SK-N-DZ (cell line): ENCODE data around the gene JAK3.
A peak's percentile ranks its signal among the peaks of the same experiment; 100 is the strongest.
"Not testable (repeated sequence)": the region's sequence is repeated elsewhere in the genome, so short reads cannot be mapped to it uniquely, and the experiment has no call there.

ENCODE experiments used
- DNase-seq: peaks from one replicate; pipeline ENCODE4 v3.0.0-alpha.2; 2015; ENCODE audit warnings: low spot score

The JAK3 gene

DNA sequence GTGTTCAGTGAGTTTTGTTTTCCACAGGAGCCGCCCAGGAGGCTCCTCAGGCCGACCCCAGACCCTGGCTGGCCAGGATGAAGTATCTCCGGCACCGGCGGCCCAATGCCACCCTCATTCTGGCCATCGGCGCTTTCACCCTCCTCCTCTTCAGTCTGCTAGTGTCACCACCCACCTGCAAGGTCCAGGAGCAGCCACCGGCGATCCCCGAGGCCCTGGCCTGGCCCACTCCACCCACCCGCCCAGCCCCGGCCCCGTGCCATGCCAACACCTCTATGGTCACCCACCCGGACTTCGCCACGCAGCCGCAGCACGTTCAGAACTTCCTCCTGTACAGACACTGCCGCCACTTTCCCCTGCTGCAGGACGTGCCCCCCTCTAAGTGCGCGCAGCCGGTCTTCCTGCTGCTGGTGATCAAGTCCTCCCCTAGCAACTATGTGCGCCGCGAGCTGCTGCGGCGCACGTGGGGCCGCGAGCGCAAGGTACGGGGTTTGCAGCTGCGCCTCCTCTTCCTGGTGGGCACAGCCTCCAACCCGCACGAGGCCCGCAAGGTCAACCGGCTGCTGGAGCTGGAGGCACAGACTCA is 40.0 kb downstream of the JAK3 start:
- DNase-seq = no peak

DNA sequence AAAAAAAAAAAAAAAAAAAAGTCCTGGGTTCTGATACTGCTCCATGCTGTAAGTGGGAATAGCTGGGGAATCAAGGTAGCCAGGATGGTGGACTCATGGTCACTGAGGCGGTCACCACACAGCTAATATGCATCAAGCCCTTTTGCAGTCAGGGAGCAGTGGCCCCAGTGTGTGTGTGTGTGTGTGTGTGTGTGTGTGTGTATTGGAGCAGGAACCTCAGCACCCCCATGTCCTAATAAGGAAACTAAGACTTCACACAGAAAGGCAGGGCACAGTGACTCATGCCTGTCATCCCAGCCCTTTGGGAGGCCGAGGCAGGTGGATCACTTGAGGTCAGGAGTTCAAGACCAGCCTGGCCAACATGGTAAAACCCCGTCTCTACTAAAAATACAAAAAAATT is 40.8 kb downstream of the JAK3 start:
- DNase-seq = no peak

DNA sequence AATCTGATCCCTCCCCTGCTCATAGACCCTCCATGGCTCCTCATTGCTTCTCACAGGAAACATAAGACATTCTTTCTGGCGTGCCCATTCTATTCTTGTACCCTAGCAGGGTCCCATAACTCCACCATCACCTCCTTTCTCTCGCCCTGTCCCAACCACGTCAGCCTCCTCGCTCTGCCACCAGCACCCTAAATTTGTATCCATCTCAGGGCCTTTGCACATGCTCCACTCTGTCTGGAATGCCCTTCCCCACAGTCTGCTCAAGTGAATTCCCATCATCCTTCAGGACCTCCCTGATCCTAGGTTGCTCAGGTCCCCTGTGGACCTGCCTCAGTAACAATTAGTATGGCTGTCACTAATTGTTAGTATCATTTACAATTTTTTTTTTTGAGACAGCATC is 42.4 kb downstream of the JAK3 start:
- no peak for DNase-seq

DNA sequence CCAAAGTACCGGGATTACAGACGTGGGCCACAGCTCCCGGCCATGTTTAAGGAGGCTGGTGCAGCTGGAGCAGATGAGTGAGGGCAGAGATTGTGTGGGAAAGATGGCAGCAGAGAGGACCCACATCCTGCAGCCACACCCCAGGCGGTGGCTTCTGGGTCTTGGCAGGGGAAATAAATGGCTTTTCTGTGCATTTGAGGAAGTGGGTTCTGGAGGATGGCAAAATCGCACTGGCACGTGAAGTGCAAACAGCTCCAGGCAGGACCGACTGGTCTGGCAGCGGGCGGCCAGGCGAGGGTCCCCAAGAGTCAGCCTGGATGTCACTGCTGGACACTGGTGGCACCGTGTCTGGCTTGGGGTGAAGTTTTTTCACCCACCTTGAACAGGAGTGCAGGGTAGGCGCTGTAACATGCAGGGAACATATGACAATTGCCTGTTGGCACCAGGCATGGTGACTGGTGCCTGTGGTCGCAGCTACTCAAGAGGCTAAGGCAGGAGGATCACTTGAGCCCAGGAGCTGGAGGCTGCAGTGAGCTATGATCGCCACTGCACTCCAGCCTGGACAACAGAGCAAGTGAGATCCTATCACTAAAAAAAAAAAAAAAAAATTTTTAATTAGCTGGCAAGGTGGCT is 44.4 kb downstream of the JAK3 start:
- DNase-seq = no peak

DNA sequence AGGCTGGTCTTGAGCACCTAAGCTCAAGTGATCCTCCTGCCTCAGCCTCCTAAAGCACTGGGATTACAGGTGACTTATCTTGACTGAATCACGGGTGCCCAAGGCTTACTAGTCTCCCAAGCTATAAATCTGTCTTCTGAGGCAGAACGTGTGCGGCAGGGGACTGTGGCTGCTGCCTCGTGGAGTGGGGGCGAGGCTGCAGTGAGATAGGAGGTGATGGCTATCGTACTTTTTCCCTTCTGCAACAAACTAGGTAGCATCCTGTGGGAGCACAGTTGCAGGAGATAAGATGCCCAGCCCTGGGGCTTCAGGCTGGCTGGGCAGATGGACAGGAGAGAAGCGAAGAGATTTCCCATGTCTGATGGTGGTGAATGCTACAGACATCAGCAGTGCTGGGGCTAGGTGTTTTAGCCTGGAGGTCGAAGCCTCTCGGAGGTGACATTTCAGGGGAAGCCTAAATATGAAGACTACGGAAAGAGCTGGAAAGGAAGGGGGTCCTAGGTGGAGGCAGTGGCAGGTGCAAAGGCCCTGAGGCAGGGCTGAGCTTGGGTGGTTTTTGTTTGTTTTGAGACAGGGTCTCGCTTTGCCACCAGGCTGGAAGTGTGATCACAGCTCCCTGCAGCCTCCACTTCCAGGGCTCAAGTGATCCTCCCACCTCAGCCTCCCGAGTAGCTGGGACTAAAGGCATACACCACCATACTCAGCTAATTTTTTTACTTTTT is 45.5 kb downstream of the JAK3 start:
- no peak for DNase-seq

DNA sequence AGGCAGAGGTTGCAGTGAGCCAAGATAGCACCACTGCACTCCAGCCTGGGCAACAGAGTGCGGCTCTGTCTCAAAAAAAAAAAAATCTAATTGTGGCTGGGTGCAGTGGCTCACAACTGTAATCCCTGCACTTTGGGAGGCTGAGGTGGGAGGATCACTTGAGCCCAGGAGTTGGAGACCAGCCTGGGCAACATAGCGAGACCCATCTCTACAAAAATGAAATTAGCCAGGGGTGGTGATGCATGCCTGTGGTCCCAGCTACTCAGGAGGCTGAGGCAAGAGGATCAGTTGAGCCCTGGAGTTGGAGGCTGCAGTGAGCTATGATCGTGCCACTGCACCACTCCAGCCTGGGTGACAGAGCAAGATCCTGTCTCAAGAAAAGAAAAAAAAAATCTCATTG is 49.2 kb downstream of the JAK3 start:
- DNase-seq = not testable (repeated sequence)

- DNase-seq = no peak
Observed at GRCh38 chr19:17797424-17798201, 50.2 kb downstream of the JAK3 start.

DNA sequence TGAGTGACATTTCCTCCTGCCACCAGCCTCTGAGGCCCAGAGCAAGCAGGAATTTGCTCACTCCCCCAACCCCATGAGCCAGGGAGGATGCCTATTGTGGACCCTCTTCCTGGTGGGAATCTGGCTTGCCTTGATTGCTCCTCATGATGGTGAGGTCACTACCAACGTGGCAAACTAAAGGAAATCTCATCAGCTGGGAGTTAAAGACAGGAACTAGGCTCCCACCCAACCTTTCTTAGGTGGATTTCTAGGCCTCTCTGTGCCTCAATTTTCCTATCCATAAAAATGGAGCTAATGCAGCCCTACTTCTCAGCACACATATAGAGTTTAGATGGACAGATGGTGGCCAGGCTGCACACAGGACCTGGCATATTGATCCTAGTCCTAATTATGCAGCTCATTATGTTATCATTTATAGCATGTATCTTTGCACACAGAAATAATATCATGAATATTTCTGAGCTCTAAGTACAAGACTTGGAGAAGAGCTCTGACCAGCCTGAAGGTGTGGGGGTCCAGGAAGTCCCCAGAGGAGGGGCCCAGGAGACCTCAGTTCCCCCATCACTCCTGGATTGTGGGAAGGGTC is 50.9 kb downstream of the JAK3 start:
- no peak for DNase-seq

DNA sequence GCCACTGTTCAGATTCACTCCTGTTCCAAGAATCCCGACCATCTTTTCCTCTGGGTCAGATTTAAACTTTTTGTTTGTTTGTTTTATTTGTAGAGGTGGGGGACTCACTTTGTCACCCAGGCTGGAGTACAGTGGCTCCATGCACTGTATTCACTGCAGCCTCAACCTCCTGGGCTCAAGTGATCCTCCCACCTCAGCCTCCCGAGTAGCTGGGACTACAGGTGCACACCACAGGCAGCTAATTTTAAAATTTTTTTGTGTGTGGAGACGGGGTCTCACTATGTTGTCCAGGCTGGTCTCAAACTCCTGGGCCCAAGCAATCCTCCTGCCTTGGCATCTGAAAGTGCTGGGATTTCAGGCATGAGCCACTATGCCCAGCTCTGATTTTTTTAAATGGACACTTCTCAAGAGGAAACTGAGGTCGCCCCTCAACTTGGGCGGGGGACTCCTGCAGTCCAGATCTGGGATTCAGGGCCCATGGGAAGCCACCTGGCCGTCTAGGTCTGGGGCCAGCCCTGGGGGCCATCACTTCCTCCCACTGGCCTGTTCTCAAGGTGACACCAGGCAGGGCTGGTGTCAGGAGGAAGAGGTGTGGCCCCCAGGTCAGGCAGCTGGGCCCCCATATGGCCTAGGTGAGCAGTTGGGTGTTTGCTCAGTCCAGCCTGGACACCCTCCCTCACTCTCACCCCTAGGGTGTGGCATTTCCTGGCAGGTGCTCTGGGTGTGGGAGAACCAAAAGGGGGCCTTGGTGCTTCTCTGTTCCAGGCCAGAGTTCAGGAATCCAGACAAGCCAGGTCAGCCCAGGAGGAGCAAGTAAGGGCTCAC is 51.6 kb downstream of the JAK3 start:
- no peak for DNase-seq

DNA sequence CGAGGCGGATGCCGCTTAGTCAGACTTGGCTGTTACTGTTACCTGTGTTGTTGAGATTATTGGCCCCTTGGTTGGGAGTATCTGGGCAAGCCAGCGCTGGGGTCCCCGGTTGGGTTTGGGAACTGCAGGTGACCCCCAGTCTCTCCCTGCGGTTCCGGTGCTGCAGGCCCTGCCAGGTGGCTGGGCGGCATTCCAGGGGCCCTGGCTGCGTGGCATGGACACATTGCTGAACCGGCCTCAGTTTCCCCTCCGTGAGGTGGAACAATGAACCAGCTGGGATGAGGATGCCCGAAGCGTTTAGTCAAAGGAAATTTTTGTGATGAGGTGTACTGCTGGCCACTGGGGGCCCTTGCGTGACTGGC is 52.3 kb downstream of the JAK3 start:
- no peak for DNase-seq

DNA sequence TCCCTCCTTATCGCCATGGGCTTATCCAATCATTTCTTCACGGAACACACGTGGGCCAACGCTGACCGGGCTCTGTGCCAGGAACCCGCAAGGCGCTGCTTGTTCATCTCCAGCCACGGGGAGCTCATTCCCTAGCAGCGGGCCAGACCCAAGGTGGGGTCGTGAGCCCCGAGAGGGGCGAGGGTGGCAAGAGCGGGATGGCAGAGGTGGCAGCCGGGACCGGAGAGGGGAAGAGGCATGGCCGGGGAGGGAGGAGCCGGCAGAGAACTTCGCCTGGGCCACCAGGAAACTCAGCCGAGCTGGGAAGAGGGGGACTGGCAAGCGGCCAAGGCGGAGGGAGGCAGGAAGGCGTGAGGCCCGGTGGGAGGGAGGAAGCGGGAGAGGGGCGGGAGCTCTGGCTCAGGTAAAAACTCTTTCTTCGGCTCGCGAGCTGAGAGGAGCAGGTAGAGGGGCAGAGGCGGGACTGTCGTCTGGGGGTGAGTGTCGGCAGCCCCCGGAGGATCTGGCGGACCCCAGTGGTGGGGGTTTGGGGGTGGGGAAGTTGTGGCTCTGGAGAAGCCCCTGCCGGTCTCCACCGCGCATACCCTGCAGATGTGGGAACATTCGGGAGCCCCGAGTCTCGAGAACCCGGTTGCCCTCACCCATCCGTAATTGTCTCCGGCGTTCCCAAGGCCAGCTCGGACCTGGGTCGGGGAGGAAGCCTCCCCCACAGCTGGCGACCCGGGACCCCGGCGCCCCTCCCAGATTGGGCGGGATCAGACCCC is 52.9 kb downstream of the JAK3 start, which contains the start of gene B3GNT3:
Gene B3GNT3 (plus strand): TSS at position 408 of the 764 bp plus-strand sequence. CDS start 12,670 bp downstream, outside the sequence.
- DNase-seq = no peak

- DNase-seq = no peak
Observed at GRCh38 chr19:17794412-17794730, 53.4 kb downstream of the JAK3 start.

DNA sequence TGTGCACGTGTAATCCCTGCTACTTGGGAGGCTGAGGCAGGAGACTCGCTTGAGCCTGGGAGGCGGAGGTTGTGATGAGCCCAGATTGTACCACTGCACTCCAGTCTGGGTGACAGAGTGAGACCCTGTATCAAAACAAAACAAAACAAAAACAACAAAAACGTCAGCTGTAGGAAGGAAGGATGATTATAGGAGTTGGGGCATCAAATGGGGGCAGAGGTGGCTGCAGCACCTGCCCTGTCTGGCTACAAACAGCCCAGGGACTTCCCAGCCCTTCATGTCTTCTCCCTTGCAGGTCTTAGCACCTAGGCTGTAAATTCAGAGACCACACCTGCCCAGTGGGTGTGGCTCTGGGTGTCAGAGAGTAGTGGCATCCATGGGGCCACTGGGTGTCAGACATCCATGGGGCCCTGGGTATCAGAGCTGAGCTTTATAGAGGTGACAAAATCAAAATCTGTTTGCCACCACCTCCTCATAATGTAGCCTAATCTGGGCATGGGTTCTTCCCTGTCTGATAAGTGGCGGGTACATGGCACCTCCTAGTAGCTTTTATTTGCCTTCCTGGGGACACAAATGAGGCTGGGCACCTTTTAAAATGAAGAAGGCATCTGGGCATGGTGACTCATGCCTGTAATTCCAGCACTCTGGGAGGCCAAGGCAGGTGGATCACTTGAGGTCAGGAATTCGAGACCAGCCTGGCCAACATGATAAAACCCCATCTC is 57.6 kb downstream of the JAK3 start:
- no peak for DNase-seq

DNA sequence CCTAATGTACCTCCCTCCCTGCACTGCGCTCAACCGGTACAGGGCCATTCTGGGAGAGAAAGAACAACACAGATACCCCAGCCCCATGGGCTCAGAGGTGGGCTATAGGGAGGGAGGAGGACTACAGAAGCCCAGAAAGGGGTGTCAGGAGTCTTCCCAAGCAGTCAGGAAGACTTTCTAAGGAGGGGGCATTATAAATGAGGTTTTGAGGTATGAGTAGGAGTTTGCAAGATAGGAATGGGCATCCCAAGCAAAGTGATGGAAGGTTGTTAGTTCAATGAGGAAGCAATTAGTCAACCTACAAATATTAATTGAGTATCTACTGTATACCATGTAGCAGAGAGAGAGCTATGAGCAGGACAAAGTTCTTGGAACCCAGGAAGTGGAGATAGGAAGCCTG is 59.1 kb downstream of the JAK3 start:
- DNase-seq = no peak

- no peak for DNase-seq
Observed at GRCh38 chr19:17787274-17787913, 60.4 kb downstream of the JAK3 start.

DNA sequence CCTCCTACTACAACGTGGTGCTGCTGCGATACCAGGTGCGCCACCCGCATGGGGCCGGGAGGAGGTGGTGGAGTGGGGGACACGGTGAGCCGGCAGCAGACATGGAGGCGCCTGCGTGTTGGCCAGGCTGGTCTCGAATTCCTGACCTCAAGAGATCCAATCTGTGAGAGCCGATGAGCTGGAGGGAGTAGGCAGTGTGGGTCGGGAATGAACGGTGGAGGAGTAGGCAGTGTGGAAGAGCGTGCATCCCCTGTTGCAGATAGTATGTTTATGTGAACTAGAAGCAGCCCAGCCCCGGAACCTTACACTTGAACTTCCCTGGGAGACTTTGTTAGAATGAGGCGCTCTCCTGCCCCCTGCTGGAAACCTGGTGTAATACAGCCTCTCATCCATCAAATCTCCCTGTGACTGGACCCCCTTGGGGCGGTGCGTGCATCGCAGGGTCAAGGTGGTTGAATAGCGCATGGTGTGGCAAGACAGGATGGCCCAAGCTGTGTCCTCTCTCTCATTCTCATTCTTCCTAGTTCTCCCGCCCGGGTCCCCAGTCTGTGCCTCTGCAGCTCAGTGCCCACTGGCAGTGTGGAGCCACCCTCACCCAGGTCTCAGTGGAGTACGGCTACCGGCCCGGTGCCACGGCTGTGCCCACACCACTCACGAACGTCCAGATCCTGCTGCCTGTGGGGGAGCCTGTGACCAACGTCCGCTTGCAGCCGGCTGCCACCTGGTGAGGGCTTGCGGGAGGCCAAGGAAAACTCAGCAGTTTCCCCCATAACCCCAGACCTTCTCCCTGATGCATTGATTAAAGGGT is 63.4 kb downstream of the JAK3 start:
- peak; percentile 77 for DNase-seq

DNA sequence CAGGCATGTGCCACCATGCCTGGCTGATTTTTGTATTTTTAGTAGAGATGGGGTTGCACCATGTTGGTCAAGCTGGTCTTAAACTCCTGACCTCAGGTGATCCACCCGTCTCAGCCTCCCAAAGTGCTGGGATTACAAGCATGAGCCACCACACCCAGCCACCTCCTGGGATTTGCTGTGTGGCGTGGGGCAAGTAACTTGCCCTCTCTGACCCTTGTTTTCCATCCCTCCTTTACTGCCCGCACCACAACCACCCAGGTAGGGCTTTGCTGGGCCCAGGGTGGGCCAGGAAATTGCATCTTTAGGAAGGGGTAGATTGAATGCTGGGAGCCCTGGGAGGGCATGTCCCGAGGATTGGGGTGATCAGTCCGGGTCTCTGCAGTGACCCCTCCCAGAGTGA is 64.1 kb downstream of the JAK3 start:
- DNase-seq = not testable (repeated sequence)

GRCh38 chr19:17780781-17781180 is 67.0 kb downstream of the JAK3 start:
- no peak for DNase-seq
